ENCODE data around the gene LOC128125822.
A peak's percentile ranks its signal among the peaks of the same experiment; 100 is the strongest.

Gene LOC128125822

GRCh38 chr6:63571361-63572043 is 778 bp upstream of the LOC128125822 start:
- Mint-ChIP-seq H3K27me3 (ENCODE audit: insufficient read depth, low read depth) (no peaks in the 10 kb centered on the region), H3K4me1 (peaks cover 27% of the 10 kb centered on the region), H3K27ac (peak overlapping the region; percentile 97), H3K9me3 (peaks cover 10% of the 10 kb centered on the region), H3K4me3 (peak overlapping the region; percentile 89), H3K36me3 (peaks cover 9% of the 10 kb centered on the region)
- peaks cover 47% of the 10 kb centered on the region for H3K79me2 ChIP-seq (ENCODE audit: low read depth)
- peak overlapping the region; percentile 60 for H3K9ac ChIP-seq
- peak overlapping the region; percentile 95 for H3K4me3 ChIP-seq
- DNase-seq (ENCODE audit: low spot score): peak; percentile 45
- peak overlapping the region; percentile 89 for H3K27ac ChIP-seq
- H3K4me2 ChIP-seq: peak overlapping the region; percentile 85
- peaks cover 24% of the 10 kb centered on the region for H3K4me1 ChIP-seq
- H4K20me1 ChIP-seq (ENCODE audit: low read depth): peaks cover 29% of the 10 kb centered on the region
- H3F3A ChIP-seq (ENCODE audit: low read depth): peaks cover 23% of the 10 kb centered on the region
- no peaks in the 10 kb centered on the region for H3K9me3 ChIP-seq (ENCODE audit: low read depth)
- TF ChIP-seq EZH2phosphoT487 (IDR thresholded peaks at IDR 0.05): no peak
- no peak for TF ChIP-seq CTCF (IDR thresholded peaks at IDR 0.05)
- no peak for TF ChIP-seq EZH2 (IDR thresholded peaks at IDR 0.05)
- H2AFZ ChIP-seq (replicated peaks): peak overlapping the region; percentile 70
- no peaks in the 10 kb centered on the region for H3K27me3 ChIP-seq
- H3K36me3 ChIP-seq: peaks cover 5% of the 10 kb centered on the region

- peaks cover 15% of the 10 kb centered on the region for H3K36me3 Mint-ChIP-seq
- peaks cover 41% of the 10 kb centered on the region for H4K20me1 ChIP-seq (ENCODE audit: low read depth)
- peaks cover 60% of the 10 kb centered on the region for H3K79me2 ChIP-seq (ENCODE audit: low read depth)
These were observed 431 bp downstream of the LOC128125822 start for GRCh38 chr6:63572747-63573075.

GRCh38 chr6:63573076-63573898 is 1.0 kb downstream of the LOC128125822 start:
- TF ChIP-seq EZH2phosphoT487 (IDR thresholded peaks at IDR 0.05) (no peak), CTCF (IDR thresholded peaks at IDR 0.05) (no peak), EZH2 (IDR thresholded peaks at IDR 0.05) (no peak)
- Mint-ChIP-seq H3K4me3 (peak overlapping the region; percentile 98), H3K27ac (peak overlapping the region; percentile 87), H3K27me3 (ENCODE audit: insufficient read depth, low read depth) (no peaks in the 10 kb centered on the region), H3K4me1 (peaks cover 27% of the 10 kb centered on the region), H3K9me3 (no peaks in the 10 kb centered on the region), H3K36me3 (peaks cover 15% of the 10 kb centered on the region)
- Histone ChIP-seq H3K4me3 (peak overlapping the region; percentile 95), H3K9ac (peak overlapping the region; percentile 99), H3K9me3 (ENCODE audit: low read depth) (no peaks in the 10 kb centered on the region), H3K36me3 (peaks cover 20% of the 10 kb centered on the region), H3F3A (ENCODE audit: low read depth) (peaks cover 27% of the 10 kb centered on the region), H2AFZ (replicated peaks) (no peak overlapping the region), H3K4me2 (peak overlapping the region; percentile 82), H3K27me3 (no peaks in the 10 kb centered on the region), H3K4me1 (peaks cover 24% of the 10 kb centered on the region), H4K20me1 (ENCODE audit: low read depth) (peaks cover 44% of the 10 kb centered on the region), H3K79me2 (ENCODE audit: low read depth) (peaks cover 65% of the 10 kb centered on the region), H3K27ac (peak overlapping the region; percentile 98)
- DNase-seq (ENCODE audit: low spot score): peak; percentile 82

More at GRCh38 chr6:63572747-63573075, 431 bp downstream of the LOC128125822 start:
- peak overlapping the region; percentile 98 for H3K27ac ChIP-seq
- peak overlapping the region; percentile 82 for H3K4me2 ChIP-seq
- H3K9ac ChIP-seq: peak overlapping the region; percentile 99
- H2AFZ ChIP-seq (replicated peaks): no peak overlapping the region
- peaks cover 24% of the 10 kb centered on the region for H3K4me1 ChIP-seq
- H3K4me3 Mint-ChIP-seq: peak overlapping the region; percentile 98
- H3K27me3 Mint-ChIP-seq (ENCODE audit: insufficient read depth, low read depth): no peaks in the 10 kb centered on the region
- no peak overlapping the region for H3K27ac Mint-ChIP-seq
- peaks cover 5% of the 10 kb centered on the region for H3K9me3 Mint-ChIP-seq
- H3K27me3 ChIP-seq: no peaks in the 10 kb centered on the region
- peaks cover 27% of the 10 kb centered on the region for H3K4me1 Mint-ChIP-seq
- TF ChIP-seq EZH2phosphoT487 (IDR thresholded peaks at IDR 0.05) (no peak), EZH2 (IDR thresholded peaks at IDR 0.05) (no peak), CTCF (IDR thresholded peaks at IDR 0.05) (no peak)
- H3F3A ChIP-seq (ENCODE audit: low read depth): peaks cover 23% of the 10 kb centered on the region
- DNase-seq (ENCODE audit: low spot score): peak; percentile 64
- no peaks in the 10 kb centered on the region for H3K9me3 ChIP-seq (ENCODE audit: low read depth)
- H3K36me3 ChIP-seq: peaks cover 15% of the 10 kb centered on the region
- peak overlapping the region; percentile 95 for H3K4me3 ChIP-seq
